Anterior cingulate cortex (tissue), 58 donors: ENCODE measurements around the gene PDSS2.
"Not testable (repeated sequence)": the region's sequence is repeated elsewhere in the genome, so short reads cannot be mapped to it uniquely, and the experiment has no call there.

Source experiments
- DNase-seq, 58 donors: peaks; one replicate each; lab custom pipeline; 2025; lab: John Stamatoyannopoulos, UW

Gene PDSS2

GRCh38 chr6:107369493-107369892, 89.9 kb downstream of the PDSS2 start:
- DNase-seq, result no peak

DNA sequence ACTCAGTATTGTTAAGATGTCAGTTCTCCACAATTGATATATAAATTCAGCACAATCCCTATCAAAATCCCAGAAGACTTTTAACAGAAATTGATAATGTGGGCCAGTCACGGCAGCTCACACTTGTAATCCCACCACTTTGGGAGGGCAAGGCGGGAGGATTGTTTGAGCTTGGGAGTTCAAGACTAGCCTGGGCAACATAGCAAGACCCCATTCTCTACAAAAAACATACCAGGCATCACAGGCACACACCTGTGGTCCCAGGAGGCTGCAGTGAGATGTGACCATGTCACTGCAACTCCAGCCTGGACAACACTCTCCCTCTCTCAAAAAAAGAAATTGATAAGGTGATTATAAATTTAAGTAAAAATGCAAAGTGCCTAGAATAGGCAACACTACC, 90.9 kb downstream of the PDSS2 start:
- no peak for DNase-seq

DNA sequence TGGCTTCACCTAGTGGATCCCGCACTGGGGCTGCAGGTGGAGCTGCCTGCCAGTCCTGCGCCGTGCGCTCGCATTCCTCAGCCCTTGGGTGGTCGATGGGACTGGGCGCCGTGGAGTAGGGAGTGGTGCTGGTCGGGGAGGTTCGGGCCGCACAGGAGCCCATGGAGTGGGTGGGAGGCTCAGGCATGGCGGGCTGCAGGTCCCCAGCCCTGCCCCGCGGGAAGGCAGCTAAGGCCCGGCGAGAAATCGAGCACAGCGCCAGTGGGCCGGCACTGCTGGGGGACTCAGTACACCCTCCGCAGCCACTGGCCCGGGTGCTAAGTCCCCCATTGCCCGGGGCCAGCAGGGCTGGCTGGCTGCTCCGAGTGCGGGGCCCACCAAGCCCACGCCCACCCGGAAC, 95.2 kb downstream of the PDSS2 start:
- not testable (repeated sequence) for DNase-seq

- DNase-seq, result no peak
These were observed 97.4 kb downstream of the PDSS2 start for GRCh38 chr6:107361753-107362604.

- DNase-seq, result no peak
These were observed 98.9 kb downstream of the PDSS2 start for GRCh38 chr6:107360476-107360875.

DNA sequence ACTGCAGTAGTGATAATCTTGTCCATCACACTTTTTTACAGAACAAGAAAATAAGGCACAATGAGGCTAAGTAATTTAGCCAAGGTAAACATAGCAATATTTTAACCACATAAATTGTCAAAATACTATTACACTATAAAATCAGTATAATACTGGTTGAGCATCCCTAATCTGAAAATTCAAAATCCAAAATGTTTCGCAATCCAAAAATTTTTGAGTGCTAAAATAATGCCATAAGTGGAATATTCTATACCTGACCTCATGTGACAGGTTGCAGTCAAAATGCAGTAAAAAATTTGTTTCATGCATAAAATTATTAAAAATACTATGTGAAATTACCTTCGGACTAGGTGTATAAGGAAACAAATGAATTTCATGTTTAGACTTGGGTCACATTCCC, 101.5 kb downstream of the PDSS2 start:
- DNase-seq, result no peak

GRCh38 chr6:107357031-107357430, 102.3 kb downstream of the PDSS2 start:
- no peak for DNase-seq

DNA sequence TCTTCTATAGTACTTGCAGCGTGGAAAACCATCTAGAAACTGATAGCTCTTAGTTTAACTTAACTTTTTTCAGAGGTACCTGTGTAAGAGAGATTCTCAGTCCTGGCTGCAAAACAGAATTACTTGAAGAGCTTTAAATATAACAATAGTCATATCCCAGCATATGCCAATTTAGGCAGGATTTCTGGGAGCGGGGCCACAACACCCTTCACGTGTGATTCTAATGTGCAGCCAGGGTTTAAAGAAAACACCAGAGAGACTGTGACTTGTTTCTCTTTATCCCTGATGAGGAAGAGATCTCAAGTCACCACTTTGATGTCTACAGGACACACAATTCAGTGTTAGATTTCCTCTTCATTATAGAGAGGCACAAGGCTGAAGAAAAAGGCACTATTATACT, 103.7 kb downstream of the PDSS2 start:
- no peak for DNase-seq

DNA sequence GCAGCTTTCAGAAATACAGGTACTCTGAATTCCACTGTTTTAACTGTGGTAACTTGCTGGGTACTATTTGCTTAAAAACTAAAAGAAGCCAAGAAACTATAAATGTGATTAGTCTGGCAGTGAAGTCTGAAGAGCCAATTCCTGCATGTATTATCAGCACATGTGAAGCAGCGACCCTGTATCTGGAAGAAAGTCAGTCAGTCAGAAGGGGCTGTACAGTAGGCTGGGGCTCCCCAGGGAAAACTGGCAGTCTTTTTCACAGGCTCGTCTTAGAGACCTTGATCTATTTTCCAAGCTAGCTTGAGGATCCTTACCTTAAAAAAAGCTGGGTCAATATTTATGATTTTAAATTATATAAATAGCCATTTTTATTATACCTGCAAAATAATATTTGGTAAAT, 104.9 kb downstream of the PDSS2 start:
- no peak for DNase-seq

- no peak for DNase-seq
These were observed 105.5 kb downstream of the PDSS2 start for GRCh38 chr6:107353773-107354382.

DNA sequence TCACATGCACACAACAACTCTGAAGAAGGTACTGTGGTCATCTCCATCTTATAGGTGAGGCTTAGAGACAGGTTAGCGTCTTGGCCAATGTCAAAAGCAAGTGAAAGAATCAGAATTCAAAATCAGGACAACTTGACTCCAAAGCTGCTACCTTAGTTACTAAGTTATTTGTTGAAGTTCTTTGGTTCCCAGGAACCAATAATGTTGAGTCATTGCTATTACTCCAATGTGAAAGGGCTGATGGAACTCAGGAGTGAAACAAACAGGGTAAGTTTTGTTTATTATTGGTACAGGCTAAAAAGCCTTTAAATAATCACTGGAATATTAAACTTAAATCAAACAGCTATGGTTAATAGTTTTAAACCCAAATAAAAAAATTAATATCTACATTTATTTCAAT, 111.1 kb downstream of the PDSS2 start:
- DNase-seq, result no peak

DNA sequence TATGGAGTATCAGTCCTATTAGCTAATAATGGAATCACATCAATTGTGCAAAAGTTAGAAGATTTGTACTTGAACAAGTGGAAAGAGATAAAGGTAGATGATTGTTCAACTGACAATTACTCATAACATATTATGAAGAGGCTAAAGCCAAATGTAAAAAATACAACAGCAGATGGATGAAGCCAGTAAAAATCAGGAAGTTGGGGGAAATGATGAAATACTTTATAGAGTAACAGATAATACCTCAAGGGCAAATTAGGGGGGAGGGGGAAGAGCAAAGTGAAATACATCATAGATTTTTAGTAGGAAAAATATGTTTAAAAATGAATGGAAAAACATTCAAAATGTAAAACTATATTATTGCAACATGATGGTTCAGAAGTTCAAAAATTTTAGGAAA, 114.0 kb downstream of the PDSS2 start:
- DNase-seq, result no peak

DNA sequence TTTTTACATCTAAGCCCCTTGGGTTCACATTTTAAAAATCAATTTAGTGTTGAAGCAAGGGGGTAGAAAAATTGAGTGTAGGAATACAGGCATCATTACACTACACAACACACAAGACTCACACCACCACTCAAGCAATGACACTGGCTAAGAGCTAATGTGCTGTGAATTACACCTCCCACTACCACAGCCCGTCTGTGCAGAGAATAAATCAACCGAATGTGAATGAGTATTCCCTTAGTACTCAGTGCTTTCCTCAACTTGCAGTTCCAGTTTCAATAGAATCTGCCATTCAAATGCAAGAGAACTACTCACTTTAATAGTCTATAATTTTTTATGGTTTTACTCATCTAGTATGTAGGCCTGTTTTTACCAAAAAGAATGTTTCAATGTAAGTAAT, 114.4 kb downstream of the PDSS2 start:
- DNase-seq, result no peak

DNA sequence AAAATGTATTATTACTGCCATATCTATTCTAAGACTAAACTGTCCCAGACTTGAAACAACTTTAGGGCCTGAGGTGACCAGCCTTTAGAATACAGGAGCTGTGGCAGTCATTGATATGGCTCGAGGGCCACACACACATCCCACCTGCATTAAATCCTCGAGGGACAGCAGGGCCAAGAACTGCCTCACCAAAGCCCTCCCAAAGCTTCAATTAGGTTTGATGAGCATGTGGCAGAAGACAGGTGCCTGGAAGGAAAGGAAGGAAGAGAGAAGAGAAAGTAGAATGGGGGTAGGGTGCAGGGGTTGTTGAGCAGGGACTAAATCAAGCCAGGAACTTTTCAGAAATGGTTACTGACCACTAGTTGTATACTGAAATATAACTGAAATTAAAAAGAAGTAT, 115.0 kb downstream of the PDSS2 start:
- DNase-seq, result no peak

DNA sequence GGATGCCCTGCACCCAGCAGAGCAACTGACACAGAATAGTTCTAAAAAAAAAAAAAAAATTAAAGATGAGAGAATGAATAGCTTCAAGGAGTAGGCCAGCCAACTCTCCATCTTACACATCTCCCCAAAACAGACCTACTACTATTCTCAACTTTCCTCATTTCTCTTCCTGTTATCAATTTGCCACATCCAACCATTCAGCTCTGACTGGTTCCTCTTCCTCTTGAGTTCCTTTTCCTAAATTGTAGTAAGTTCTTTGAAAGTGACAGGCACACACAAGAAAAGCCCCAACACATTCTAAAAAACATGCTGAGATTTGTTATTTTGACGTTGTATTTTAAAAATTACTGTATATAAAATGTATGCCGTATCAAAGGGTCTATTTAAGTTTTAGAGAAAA, 117.2 kb downstream of the PDSS2 start:
- DNase-seq, result no peak

DNA sequence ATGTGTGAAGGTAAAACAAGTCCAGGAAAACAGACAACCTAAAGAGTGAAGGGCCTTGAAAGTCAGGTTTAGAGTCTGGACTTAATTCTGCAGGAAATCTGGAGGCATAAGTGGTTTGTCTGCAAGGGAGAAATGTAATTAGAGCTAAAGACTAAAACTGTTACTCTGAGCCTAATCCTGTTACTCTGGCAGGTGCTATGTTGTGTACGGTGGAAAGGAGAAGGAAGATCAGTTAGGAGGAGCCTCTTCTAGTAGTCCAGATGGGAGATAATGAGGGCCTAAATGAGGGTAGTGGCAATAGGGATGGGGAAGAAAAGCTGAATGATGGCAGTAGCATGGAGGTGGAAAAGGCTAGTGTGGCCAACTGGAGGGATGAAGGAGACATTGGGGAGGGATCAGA, 118.5 kb downstream of the PDSS2 start:
- no peak for DNase-seq

GRCh38 chr6:107337191-107337741, 122.1 kb downstream of the PDSS2 start:
- no peak for DNase-seq

DNA sequence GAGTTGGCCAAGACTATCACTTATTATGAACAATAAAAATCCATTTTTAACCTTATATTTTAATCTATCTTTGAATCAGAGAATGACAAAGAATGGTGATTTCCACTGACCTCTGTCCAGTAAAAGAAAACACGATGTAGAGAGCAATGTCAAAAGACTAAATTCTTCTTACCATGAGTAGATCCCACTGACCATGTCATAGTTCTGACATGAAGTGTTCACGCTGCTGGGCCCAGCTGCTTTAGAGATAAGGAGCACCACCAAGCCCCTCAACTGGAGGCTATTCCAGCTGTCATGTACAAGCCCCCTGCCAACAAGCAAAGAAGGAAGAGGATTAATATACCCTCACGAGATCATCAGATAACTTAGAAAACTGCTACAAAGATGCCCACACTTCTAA, 125.3 kb downstream of the PDSS2 start:
- DNase-seq, result no peak

- DNase-seq, result no peak
These were observed 125.9 kb downstream of the PDSS2 start for GRCh38 chr6:107333491-107333890.

GRCh38 chr6:107331409-107332386, 127.7 kb downstream of the PDSS2 start:
- no peak for DNase-seq

GRCh38 chr6:107330168-107330567, 129.2 kb downstream of the PDSS2 start:
- no peak for DNase-seq
